Right ventricle myocardium inferior (tissue), 1 donor: ENCODE data around the gene IYD. TPM values are rescaled to one million over a fixed set of nuclear protein-coding genes. Genes with fewer than 3 reads are reported as not detected.

Source experiments
- ATAC-seq: fragments of 200-7000 bp; cut with Tn5 transposase; one replicate; pipeline ENCODE4 v1.9.1; 2020; ENCODE audit warnings: mild to moderate bottlenecking, moderate library complexity
- DNase-seq: peaks from one replicate; pipeline ENCODE4 v3.0.0; 2021; ENCODE audit errors: missing footprints
- intact Hi-C: fragments of 100-400 bp; cut with DNase I; formaldehyde crosslinking; loops from one replicate; pipeline ENCODE4 v1.11.0; 2022
- total RNA-seq: library from RNA; stranded (reverse); fragmentation: NEBNext Ultra II Directional; extraction: Animal tissue kit (Norgen Biotek cat#: 25700); gene quantifications from one replicate; pipeline ENCODE4 v1.2.1, GENCODE V29; 2021
- donor health status: DM: no; HTN: yes; CAD: no; lungs with severe emphysema.

The IYD gene
- total RNA-seq, 1 donor from 2014 or later = not detected

DNA sequence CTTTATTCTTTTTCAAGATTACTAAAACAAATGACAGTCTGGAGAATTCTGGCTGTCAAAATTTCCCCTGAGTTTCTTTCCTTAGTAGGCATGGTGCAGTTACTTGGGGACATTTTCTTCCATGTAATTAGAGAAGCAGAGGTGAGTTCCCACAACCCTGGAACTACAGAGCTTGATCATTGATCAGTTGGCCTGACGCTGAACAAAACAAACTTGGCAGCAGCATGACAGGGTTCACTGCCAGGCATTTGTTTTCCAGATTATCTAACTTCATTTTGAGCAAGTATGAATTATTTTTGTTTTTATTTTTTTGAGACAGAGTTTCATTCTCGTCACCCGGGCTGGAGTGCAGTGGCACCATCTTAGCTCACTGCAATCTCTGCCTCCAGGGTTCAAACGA, 22.6 kb downstream of the IYD start:
- intact Hi-C loops = loop anchor here (10.0 kb wide), 1 partner anchor 457 kb away; no protein-coding TSS in a partner anchor
- ATAC-seq = no peak
- no peak for DNase-seq

DNA sequence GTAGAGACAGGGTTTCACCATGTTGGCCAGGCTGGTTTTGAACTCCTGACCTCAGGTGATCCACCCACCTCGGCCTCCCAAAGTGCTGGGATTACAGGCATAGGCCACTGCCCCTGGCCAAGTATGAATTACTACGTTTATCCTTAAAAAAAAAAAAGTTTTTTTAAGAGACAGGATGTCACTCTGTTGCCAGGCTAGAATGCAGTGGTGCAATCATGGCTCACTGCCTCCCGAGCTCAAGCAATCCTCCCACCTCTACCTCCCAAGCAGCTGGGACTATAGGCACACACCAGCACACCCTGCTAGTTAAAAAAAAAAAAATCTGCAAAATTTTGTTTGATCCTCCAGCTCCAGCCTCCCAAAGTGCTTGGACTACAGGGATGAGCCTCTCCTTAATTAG, 23.1 kb downstream of the IYD start:
- no peak for ATAC-seq
- intact Hi-C loops = loop anchor here (10.0 kb wide), 1 partner anchor 457 kb away; no protein-coding TSS in a partner anchor
- DNase-seq = no peak

DNA sequence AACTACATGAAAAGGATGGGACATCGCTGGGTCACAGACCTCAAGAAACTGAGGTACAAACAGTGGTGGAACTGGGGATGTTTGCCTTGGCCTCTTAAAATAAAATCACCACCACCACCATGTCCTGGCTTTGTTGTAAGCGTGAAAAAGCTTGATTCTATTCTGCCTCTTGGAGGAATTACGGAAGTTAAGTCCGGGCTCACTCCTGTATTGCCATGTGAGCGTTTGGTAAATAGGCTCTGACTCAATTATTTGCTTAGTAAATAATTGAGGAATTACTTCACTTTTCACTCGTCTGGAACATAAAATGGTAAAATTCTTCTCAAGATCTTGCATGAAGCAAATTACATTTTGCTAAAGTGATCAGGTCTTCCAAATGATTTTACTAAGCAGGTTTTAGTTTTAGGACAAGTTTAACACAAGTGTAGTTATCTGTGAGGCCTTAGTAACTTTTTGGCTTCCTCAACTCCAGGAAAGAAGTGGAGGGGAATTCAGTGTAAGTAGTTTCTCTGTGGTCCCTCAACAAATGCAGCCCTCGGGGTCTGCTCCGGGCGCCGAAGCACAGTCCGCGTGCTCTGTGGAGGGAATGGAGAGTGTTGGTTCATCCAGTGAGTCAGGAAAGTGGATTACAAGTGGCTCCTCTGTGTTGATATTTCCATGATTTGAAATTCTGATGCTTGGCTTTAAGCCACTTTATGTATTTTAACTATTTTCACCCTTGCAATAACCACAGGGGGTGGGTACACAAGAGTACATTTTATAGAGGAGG, 23.8 kb downstream of the IYD start:
- ATAC-seq = no peak
- intact Hi-C loops = loop anchor here (10.0 kb wide), 1 partner anchor 458 kb away; no protein-coding TSS in a partner anchor
- DNase-seq = no peak

DNA sequence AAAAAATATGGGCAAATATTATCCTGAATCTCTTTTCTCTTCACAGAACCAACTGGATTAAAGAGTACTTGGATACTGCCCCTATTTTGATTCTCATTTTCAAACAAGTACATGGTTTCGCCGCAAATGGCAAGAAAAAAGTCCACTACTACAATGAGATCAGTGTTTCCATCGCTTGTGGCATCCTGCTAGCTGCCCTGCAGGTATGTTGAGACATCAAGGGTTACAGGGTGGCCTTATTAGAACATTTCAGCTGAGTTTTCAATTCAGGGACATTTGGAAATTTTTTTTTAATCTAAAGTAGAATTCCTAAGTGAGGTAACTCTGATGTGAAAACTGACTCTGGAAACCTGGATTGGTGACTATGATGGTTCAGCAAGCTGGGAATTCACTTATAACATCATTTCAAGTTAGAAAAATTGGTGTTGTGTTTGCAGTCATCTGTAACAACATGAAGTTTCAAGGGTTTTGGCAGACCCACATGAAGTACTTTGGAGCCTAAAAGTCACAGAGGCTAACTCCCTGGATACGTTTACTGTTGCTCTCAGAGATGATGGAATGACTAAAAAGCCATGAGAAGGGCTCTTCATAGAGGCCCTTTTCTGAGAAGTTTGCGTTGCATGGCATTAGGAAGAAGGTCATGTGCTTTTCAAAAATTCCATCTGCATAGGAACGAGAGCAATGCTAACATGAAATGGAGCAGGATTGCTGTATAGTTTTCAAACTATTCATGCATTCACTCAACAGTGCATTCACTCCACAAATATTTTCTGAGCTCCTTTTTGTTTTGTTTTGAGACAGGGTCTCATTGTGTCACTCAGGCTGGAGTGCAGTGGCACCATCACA, 25.5 kb downstream of the IYD start:
- intact Hi-C loops = loop anchor here (2.0 to 10.0 kb wide), 2 partner anchors 313 to 459 kb away; no protein-coding TSS in a partner anchor
- ATAC-seq = no peak
- no peak for DNase-seq

DNA sequence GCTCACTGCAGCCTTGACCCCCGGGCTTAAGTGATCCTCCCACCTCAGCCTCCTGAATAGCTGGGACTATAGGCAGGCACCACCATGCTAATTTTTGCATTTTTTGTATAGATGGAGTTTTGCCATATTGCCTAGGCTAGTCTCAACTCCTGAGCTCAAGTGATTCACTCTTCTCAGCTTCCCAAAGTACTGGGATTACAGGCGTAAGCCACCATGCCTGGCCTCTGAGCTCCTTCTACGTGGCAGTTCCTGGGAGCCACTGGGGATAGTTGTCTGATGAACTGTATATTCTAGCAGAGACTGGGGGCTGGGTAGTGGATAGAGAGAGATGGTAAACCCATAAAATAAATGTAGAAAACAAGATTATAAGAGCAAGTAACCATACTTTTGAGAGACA, 26.1 kb downstream of the IYD start:
- ATAC-seq (no peak), DNase-seq (no peak)
- intact Hi-C loops = loop anchor here (2.0 to 10.0 kb wide), 2 partner anchors 314 to 460 kb away; no protein-coding TSS in a partner anchor

- intact Hi-C loops = loop anchor here (2.0 to 10.0 kb wide), 2 partner anchors 315 to 461 kb away; no protein-coding TSS in a partner anchor
- no peak for DNase-seq
Observed at GRCh38 chr6:150395388-150396009, 26.7 kb downstream of the IYD start.

DNA sequence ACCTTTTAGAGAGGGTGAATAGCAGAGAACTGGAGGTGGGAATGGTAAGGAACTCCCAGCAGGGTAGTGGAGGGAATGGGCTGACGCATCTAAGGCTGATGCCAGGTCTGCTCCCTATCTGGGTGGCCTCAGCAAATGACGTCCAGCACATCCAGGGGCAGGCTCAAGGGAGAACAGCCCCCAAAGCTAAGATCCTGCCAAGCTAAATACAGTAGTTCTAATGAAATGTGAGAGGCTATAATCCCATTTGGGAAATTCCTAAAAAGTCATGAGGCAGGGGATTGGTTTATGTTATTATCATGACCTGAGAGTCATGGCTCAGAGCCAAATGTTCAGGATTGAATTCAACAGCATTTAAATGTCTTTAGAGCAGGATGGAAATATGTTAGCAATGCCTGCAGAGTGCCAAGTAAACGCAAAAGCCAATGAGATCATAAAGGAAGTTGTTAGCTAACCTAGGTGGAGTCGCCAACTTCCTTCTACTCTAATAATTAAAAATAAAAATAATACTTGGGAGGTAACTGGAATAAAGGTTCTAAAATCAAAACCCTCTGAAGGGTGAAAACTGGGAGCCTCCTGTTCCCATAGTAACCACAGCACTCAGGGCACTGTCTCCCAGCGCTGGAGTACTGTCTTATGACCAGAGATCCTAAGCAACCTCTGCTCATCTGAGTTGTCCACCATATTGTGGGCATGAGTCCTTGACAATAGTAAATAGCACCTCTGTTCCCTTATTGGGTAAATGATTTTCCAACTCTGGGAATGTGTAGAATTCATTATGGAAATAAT, 34.8 kb downstream of the IYD start:
- DNase-seq (no peak), ATAC-seq (peak; percentile 77)
- intact Hi-C loops = no loop called here

More at GRCh38 chr6:150395388-150396009, 26.7 kb downstream of the IYD start:
- ATAC-seq = no peak

DNA sequence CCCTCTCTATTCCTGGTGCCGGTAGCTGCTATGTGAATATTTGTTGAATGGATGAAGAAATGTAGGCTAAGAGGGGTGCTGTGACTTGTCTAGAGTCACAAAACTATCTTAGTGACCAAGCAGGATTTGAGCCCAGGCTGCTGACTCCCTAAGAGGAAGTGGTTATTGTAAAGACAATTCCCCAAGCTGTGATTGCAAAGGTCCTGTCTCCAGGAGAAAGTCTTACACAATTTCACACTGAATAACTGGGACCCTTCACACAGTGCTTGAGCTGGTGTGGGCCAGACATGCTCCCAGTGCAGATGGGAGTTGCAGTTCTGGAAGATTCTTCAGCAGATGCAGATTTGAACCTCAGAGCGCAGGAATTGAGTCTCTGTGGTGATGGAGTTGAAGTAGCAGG, 38.1 kb downstream of the IYD start:
- no peak for DNase-seq
- intact Hi-C loops = no loop called here
- ATAC-seq = no peak

DNA sequence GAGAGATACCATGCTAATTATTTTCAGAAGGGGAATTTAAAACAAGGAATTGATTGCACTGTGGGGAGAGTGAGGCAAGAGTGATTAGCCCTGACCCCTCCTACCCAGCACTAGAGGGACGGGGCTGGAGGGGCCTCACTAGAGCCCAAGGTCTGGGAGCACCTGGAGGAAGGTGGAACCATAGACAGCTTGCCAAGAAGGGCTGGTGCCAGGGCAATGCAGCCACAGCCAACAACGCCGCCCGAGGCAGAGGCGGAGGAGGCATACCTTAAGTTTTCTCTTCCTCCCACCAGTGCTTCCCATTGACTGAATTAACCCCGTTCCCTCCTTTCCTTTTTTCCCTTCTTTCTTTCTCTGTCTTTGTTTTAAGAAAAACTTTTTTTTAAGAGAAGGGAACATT, 40.0 kb downstream of the IYD start:
- intact Hi-C loops = no loop called here
- DNase-seq (no peak), ATAC-seq (no peak)

- intact Hi-C loops = no loop called here
- DNase-seq (no peak), ATAC-seq (no peak)
Observed at GRCh38 chr6:150409576-150410066, 40.8 kb downstream of the IYD start.

DNA sequence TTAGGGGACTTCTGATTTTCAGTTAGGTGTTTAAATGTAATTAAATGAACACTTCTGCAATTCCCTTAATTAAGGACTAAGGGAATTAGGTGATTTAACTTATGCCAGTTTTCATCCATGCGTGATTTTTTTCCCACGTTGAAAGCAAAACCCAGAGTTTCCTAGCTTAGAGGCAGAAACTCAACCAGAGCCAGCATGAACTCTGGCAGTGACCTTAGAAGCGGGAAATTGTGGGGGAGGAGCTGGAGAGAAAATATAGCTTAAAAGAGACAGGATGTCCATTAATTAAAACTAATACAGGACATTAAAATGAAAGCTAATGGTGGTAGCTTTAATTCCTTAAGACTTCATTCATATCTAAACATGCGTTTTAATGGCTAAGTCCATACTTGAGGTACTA, 41.6 kb downstream of the IYD start:
- no peak for DNase-seq
- no peak for ATAC-seq
- intact Hi-C loops = no loop called here

GRCh38 chr6:150410906-150411305, 42.1 kb downstream of the IYD start:
- DNase-seq = no peak
- no peak for ATAC-seq
- intact Hi-C loops = no loop called here

DNA sequence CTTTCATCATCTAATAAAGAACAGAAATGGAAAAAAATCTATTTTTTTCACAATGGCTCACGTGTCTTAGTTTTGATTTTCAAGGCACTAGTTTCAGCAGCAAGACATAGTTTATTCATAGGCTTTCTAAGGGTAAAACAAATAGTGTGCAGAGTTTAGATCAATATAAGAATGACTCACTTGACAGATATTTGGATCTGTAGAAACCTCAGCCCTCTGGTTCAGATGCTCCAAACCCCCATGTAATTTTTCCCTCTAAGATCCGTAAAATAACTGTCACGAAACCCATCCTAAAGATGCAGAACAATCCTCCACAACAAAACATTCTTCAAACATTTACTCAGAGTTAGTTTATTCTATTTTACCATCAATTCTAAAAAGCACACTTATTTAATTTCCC, 43.4 kb downstream of the IYD start:
- ATAC-seq = no peak
- DNase-seq = no peak
- intact Hi-C loops = no loop called here

- intact Hi-C loops = no loop called here
- ATAC-seq = no peak
- DNase-seq = no peak
Observed at GRCh38 chr6:150413198-150413597, 44.4 kb downstream of the IYD start.

DNA sequence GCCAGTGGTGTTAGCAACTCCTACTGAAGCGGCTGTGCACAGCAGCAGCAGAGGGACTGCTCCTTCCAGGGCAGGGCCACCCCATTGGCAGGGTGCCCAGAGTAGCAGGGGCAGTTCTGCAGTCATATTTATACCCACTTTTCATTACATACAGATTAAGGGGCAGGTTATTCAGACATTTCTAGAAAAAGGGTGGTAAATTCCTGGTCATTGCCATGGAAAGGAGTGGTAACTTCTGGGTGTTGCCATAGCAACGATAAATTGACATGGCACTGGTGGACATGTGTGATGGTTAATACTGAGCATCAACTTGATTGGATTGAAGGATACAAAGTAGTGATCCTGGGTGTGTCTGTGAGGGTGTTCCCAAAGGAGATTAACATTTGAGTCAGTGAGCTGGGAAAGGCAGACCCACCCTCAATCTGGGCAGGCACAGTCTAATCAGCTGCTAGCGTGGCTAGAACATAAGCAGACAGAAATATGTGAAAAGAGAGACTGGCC, 45.0 kb downstream of the IYD start:
- DNase-seq (no peak), ATAC-seq (no peak)
- intact Hi-C loops = no loop called here

- intact Hi-C loops = loop anchor here (5.0 kb wide), 2 partner anchors 251 to 266 kb away; no protein-coding TSS in a partner anchor
- ATAC-seq = no peak
- DNase-seq = no peak
Observed at GRCh38 chr6:150416128-150416527, 47.3 kb downstream of the IYD start.

DNA sequence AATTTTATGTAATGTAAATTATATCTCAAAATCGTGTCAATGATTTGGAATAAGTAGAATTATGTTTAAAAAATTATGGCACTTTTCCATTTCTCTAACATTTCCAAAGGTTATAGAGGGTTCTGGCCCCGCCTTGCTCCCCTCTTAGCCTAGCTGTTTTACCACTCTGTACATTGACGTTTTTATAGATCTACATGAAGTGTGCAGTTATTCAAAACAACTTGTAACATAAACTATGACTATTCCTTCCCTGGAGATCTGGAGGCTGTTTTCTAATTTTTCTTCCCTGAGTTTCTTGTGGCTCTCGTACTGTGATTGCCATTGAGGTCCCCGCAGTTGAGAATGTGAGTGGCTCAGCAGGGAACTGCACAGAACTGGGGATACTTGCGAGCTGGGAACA, 48.4 kb downstream of the IYD start:
- no peak for DNase-seq
- ATAC-seq = no peak
- intact Hi-C loops = loop anchor here (5.0 kb wide), 2 partner anchors 250 to 265 kb away; no protein-coding TSS in a partner anchor
